RWPE1 (cell line): ENCODE data around the gene PRSS50.

Experiments used
- CTCF ChIA-PET: fragments of 350-600 bp; sonication (Branson Sonifier 250); formaldehyde crosslinking; extraction: SDS; loops from one replicate; lab custom pipeline; 2021; lab: Yijun Ruan, JAX
- POLR2A ChIA-PET: fragments of 400-600 bp; formaldehyde crosslinking; extraction: SDS; loops from one replicate; lab custom pipeline; 2020; ENCODE audit warnings: antibody characterized with exemption; ENCODE audit not compliant: low non-redundant PET; lab: Yijun Ruan, JAX
- DNase-seq: peaks from one replicate; pipeline ENCODE4 v3.0.0; 2012; ENCODE audit warnings: low spot score
- H3K27ac ChIP-seq: fragments of 450-650 bp; 2 replicates; pipeline ENCODE4 v1.5.1; 2017
- TF ChIP-seq, protein P1 (sequence below): fragments of 450-650 bp; conservative IDR thresholded peaks from 2 replicates; pipeline ENCODE4 v1.5.1; 2017; ENCODE audit warnings: low read depth, mild to moderate bottlenecking

Gene PRSS50

DNA sequence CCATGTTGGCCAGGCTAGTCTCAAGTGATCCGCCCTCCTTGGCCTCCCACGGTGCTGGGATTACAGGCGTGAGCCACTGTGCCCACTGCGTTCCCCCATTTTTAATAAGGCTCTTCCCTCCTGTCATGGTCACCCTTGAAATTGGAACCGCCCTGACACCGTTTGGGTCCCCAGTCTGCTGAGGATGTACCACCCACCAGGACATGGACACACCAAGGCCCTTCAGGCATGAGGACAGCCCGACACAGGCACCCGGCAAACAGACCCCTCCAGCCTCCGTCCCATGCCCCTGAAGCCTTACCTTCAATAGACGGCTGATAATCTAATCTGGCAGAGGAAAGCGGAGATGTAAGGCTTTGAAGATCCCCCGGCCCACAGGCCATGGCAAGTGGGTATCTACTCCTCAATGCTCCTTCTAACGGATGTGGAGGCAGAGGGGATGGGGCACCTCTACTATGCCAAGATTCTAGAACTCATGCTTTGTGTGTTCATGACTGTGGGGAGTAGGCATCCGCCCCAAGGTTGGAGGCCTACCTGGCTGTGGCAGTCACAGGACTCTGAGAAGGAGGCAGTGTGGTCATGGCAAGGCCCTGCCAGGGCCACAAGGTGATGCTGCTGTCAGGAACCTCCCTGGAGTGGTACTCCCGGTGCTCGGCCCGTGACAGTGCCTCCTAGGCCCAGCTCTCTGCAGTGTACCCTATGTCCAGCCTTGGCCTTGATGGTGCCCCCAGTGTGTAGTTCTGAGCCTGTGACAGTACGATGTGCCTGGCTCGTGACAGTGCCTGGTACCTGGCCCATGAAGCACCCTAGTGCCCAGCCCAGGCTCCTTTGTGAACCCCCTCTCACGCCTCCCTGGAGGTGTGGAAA is 18.6 kb upstream of the PRSS50 start:
- CTCF ChIA-PET: no interaction called here
- DNase-seq: no peak
- H3K27ac ChIP-seq: no peak overlapping the region
- POLR2A ChIA-PET: no interaction called here
- TF ChIP-seq, protein P1, sequence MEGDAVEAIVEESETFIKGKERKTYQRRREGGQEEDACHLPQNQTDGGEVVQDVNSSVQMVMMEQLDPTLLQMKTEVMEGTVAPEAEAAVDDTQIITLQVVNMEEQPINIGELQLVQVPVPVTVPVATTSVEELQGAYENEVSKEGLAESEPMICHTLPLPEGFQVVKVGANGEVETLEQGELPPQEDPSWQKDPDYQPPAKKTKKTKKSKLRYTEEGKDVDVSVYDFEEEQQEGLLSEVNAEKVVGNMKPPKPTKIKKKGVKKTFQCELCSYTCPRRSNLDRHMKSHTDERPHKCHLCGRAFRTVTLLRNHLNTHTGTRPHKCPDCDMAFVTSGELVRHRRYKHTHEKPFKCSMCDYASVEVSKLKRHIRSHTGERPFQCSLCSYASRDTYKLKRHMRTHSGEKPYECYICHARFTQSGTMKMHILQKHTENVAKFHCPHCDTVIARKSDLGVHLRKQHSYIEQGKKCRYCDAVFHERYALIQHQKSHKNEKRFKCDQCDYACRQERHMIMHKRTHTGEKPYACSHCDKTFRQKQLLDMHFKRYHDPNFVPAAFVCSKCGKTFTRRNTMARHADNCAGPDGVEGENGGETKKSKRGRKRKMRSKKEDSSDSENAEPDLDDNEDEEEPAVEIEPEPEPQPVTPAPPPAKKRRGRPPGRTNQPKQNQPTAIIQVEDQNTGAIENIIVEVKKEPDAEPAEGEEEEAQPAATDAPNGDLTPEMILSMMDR: no peak

DNA sequence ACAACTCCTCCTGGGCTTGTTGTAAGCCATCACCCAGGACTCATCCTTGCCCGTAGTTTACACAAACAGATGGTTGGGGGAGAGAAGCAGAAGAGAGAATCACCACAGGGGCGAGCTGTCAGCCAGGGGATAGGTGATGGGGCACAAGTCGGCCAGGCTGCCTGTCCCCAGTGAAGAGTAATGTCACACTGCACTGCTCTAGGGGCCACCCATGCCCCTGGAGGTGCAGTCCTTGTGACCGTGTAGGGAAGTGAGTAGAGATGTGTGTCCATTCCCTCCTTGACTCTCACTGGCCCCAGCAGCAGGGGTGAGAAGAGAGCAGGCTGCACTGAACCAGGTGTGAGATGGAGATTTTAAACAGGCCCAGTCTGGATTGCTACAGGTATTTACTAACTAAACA is 17.1 kb upstream of the PRSS50 start:
- ChIA-PET POLR2A (no interaction called here), CTCF (interaction anchor here (0.6 kb wide), 1 partner anchor 35 kb away, joined by 3 read pairs; no protein-coding TSS in a partner anchor)
- no peak for DNase-seq
- no peak overlapping the region for H3K27ac ChIP-seq
- TF ChIP-seq, protein P1: no peak

DNA sequence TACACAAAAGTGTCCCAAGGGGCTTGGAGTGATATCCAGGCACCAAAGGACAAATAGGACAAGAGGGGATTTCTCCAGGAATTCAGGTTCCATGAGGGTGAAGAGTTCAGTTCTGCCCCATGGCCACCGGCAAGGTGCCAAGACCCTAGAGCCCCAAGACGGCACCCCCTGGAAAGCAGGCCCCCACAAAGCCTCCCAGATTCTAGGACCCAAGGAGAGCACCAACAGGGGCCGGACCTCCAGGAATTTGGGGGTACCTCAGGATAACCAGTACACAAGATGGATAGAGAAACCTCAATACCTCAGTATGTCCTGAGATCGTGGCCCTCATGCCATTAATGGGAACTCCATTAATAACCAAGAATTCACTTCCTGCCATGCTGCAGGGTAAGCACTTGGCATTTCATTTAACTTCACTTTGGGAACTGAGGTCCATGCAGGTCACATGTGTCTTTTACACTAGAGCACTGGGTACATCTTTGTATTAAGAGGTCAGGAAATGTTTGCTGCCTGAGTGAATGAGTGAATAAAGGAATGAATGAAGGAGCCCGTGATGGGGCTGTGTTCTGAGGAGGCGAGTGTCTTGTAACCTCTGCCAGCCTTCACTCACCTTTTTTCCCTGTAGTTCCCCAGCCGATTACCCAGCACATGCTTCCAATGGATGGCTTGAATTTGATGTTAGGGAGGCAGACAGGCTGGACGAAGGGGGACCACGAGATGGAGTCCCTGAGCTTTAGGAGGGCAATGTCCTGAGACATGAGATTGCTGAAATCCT is 15.5 kb upstream of the PRSS50 start:
- DNase-seq: no peak
- ChIA-PET POLR2A (no interaction called here), CTCF (no interaction called here)
- TF ChIP-seq, protein P1: no peak
- no peak overlapping the region for H3K27ac ChIP-seq

DNA sequence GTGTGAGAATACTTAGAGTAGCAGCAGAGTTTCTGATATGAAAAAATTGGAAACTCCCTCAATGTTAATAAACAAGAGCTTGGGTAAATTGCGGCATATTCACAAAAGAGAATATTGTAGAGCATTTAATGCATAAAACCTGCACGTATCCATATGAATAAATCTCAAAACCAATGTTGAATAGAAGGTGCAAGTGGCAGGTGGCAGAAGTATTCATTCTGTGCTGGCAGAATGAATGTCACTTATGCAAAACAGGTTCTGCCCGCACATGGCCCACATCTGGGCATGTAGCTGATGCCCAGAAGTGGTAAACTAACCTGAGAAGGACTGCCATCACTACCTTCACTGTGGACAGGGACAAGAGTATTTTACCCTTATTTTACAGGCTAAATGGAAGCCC is 14.1 kb upstream of the PRSS50 start:
- ChIA-PET POLR2A (no interaction called here), CTCF (no interaction called here)
- no peak overlapping the region for H3K27ac ChIP-seq
- no peak for DNase-seq
- TF ChIP-seq, protein P1: no peak

DNA sequence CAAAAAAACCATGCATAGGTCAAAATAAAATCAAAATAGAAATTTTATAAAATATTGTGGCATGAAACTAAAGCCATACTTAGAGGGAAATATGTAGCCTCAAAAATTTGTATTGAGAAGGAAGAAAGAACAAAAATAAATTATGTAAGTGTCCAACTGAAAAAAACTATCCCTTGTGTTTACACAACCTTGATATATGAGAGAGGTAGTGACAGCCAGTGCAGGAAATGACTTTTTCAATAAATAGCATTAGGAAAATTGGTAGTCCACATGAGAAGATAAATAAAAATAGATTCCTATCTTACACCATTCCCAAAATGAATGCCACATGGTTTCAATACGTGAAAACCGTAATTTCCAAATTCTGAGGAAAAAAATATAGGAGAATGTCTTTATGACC is 13.2 kb upstream of the PRSS50 start:
- TF ChIP-seq, protein P1: no peak
- no peak overlapping the region for H3K27ac ChIP-seq
- ChIA-PET CTCF (interaction anchor here (0.7 kb wide), 1 partner anchor 203 kb away, joined by 3 read pairs; no protein-coding TSS in a partner anchor), POLR2A (no interaction called here)
- no peak for DNase-seq

DNA sequence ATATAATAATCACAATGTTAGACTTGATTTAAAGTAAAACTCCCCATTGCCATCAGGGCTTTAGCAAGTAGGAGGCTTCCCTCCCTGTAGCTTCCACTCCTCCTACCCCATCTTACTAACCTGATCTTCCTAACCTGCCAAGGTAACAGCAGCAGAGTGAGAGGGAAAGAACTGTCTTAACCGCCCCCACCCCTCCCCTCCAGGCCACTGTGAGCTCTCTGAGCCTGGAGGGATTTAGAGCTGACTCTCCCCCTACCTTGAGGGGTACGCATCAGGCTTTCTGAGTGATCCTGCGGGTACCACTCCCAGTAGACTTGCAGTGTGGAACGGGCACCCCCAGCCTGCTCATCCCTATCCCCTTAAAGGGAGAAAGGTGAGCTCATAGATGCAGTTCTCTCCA is 11.4 kb upstream of the PRSS50 start:
- TF ChIP-seq, protein P1: no peak
- POLR2A ChIA-PET: no interaction called here
- CTCF ChIA-PET: interaction anchor here (0.7 kb wide), 1 partner anchor 24 kb away, joined by 5 read pairs; no protein-coding TSS in a partner anchor
- no peak overlapping the region for H3K27ac ChIP-seq
- DNase-seq: no peak
